ENCODE measurements around the gene PRG2.
"Not testable (repeated sequence)": the region's sequence is repeated elsewhere in the genome, so short reads cannot be mapped to it uniquely, and the experiment has no call there.

The PRG2 gene

DNA sequence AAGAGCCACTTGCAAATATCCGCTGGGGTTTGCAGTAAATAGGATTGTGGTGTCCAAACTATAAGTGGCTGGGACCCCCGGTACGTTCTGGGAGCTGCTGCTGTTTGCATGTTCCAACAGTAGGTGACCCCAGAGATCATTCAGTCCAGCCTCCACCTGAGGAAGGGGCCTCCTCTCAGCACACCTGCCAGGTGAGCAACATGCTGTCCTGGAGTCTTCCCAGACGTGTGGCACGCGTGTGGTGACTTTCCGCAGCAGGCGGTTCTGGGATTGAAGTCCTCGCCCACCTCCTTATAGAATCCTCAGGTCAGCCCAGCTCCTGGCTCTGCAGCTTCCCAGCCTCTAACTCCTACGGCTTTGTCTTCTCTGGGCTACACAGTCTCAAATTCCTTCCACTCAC is 45.6 kb downstream of the PRG2 start:
- DNase-seq = no peak

DNA sequence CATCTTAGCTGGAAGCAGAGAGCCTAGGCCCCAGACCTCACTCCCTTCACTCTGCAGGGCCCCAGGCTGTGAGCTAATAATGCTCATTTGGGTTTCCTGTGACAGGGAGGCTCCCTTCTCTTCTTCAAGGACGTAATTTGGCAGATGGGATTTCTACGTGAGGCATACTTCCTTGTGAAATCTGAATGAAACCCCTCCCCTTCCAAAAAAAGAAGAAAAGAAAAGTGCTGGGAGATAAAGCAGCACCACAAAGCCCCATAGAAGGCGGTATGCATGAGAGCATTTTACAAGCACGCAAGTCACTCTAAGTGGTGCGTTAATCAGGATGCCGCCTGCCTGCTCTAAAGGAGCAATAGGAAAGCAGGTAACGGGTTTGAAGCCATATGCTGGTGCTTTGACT is 46.6 kb downstream of the PRG2 start:
- no peak for DNase-seq

DNA sequence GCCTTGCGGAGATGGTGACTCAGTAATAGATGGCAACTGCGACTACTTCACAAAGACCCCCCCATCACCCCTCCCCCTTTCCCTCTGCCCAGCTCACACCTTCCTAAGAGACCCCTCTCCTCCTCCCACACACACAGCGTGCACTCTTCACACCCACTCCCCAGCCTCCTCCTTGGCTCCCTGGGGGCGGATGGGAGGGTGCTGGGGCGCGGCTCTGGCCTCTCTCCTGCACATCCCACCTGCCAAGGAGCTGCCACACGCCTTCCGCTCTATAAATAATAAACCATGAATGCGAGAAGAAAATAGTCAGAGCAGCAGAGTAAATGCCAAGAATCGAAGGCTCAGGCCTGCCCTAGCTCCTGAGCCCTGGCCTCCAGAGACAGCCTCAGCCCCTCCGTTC is 47.7 kb downstream of the PRG2 start:
- DNase-seq = no peak

DNA sequence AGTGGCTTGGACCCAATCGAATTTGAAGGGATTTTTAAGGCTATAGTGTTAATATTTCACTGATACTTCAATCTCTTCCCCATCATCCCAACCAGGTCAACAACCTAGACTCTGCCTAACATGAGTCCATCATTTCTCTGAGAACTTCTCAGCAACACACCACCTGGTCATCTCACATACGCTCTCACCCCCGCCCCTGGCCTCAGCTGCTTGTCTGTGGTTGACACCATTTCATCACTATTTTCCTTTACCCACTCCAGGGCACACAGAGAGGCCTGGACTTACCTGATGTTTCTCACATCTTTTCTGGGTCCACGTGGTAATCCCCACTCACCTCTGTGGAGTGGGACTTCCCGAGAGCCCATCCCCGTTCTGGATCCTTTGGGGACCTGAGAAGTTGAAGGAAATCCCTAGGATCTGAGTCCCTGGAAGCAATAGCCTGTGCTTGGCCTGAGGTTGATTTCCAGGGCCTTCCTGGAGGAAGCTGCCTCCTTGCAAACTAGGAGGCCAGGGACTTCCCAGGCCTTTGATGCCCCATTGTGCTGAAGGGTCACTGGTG is 49.1 kb downstream of the PRG2 start:
- no peak for DNase-seq

DNA sequence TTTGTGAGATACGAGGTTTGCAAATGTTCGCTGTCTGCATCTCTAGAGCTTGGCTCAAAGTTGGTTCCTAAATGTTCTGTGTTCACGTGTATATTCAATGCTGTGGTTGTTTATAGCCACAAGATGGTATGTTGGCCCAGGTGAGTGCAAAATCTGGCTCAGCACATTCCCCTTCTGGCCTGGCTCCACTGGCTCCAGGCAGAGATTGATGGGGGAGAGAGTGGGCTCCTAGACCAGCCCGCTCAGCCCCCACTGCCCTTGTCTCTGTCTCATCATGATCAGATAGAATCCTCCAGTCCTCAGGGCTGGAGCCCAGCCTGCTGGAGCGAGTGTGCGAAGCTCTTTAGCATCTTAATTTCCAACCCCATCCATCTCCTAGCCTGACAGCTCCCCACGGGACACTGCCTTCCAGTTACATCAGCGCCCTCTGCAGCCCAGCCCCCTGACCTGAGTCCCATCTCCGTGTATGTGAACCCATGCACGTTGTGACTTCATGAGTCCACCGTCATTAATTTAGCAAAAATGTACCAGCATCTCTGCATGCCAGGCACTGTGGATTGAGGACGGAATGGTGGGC is 50.3 kb downstream of the PRG2 start:
- DNase-seq = no peak

DNA sequence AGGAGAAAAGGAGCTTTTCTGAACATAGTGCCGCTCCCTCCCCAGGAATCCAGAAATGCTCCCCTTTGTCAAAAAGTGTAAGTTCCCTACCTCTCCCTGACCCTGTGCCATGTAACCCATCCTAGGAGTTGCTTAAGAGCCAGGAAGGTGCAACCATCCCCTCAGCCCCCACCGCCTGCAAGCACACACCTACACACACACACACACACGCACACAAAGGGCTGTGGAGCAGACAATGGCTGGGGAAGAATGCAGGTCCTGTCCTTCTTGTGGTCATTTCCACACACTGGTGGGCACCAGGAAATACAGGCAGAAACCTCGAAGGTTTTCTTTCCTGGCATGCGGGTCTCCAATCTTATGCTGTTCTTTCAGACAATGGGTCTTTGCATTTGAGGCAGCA is 51.1 kb downstream of the PRG2 start:
- no peak for DNase-seq

DNA sequence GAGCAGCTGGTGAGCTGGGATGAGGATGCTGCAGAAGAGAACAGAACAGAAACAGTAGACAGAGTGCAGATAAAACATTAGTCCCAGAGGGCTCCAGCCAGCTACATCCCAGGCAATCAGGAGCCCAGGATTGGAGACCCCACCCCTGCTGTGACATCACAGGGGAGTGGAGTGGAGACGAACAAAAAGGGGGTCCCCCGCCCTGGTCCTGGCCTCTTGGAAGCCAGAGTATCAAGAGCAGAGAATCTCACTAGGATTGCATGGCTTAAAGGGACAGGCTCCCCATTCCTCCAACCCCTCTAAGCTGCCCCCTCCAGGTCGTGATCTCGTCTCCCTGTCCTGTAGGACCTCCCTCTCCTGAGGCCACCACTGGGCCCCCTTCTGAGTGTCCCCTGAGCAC is 52.3 kb downstream of the PRG2 start, which contains the start of gene P2RX3:
Gene P2RX3, plus strand, starts transcription at position 211 of the 400 bp plus-strand sequence. CDS start 199 bp downstream, outside the sequence.
- DNase-seq = no peak

DNA sequence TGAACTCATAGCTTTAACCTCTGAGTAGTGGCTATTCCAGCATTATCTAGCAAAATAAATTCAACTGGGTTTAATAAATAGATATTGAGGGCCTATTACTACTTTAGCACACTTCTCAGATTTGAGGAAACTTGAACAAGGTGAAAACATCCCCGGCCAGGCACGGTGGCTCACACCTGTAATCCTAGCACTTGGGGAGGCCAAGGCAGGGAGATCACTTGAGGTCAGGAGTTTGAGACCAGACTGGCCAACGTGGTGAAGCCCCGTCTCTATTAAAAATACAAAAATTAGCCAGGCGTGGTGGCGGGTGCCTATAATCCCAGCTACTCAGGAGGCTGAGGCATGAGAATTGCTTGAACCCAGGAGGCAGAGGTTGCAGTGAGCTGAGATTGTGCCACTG is 53.6 kb downstream of the PRG2 start:
- DNase-seq = not testable (repeated sequence)
